IMR-90 (cell line): ENCODE results near the gene PGS1. TPM values are rescaled to one million over a fixed set of nuclear protein-coding genes. Genes with fewer than 3 reads are reported as not detected.
A peak's percentile ranks its signal among the peaks of the same experiment; 100 is the strongest.

ENCODE experiments used
- ATAC-seq: fragments of 200-7000 bp; cut with Tn5 transposase; 2 replicates; pipeline ENCODE4 v1.9.1; 2020; ENCODE audit warnings: low read depth, mild to moderate bottlenecking, moderate library complexity
- BruUV-seq: library from RNA; stranded (reverse); fragments of 400-500 nt; replicated peaks from 2 replicates; lab custom pipeline; 2021; lab: Mats Ljungman, UMichigan
- CTCF ChIA-PET: fragments of 300-600 bp; formaldehyde crosslinking; extraction: SDS; loops from one replicate; lab custom pipeline; 2021; ENCODE audit warnings: antibody characterized with exemption; lab: Yijun Ruan, JAX
- POLR2A ChIA-PET: fragments of 300-600 bp; sonication (Branson Sonifier 250); formaldehyde crosslinking; loops from one replicate; lab custom pipeline; 2022; ENCODE audit warnings: antibody characterized with exemption; ENCODE audit not compliant: unreplicated experiment; lab: Charles Lee
- DNase-seq: peaks from one replicate; pipeline ENCODE4 v3.0.0; 2013
- H2AFZ ChIP-seq: replicated peaks from 2 replicates; pipeline ENCODE3; 2013; ENCODE audit warnings: low read length, mild to moderate bottlenecking; ENCODE audit not compliant: poor library complexity
- H2AK5ac ChIP-seq: 2 replicates; pipeline ENCODE4 v1.6.1; 2013; ENCODE audit warnings: low read depth, low read length, inconsistent platforms
- H2AK9ac ChIP-seq: replicated peaks from 2 replicates; pipeline ENCODE3; 2013; ENCODE audit warnings: mild to moderate bottlenecking, low read depth, low read length, moderate library complexity; ENCODE audit not compliant: poor library complexity
- H2BK120ac ChIP-seq: 2 replicates; pipeline ENCODE4 v1.6.1; 2013; ENCODE audit warnings: low read depth, low read length, inconsistent platforms
- H2BK15ac ChIP-seq: 3 replicates; pipeline ENCODE4 v1.6.1; 2013; ENCODE audit warnings: low read depth, low read length, inconsistent platforms
- H2BK20ac ChIP-seq: 2 replicates; pipeline ENCODE4 v1.6.1; 2013; ENCODE audit warnings: low read depth, mild to moderate bottlenecking, inconsistent platforms, low read length, moderate library complexity
- H2BK5ac ChIP-seq: 2 replicates; pipeline ENCODE4 v1.6.1; 2013; ENCODE audit warnings: mild to moderate bottlenecking, low read depth, low read length, inconsistent platforms; ENCODE audit not compliant: poor library complexity, severe bottlenecking
- H3K14ac ChIP-seq: replicated peaks from 2 replicates; pipeline ENCODE4 v1.6.1; 2013; ENCODE audit warnings: low read depth, low read length, inconsistent platforms
- H3K18ac ChIP-seq: 2 replicates; pipeline ENCODE4 v1.6.1; 2013; ENCODE audit warnings: low read depth, low read length, control low read depth
- H3K23ac ChIP-seq: 2 replicates; pipeline ENCODE4 v1.6.1; 2013; ENCODE audit warnings: low read depth, low read length, inconsistent platforms
- H3K27ac ChIP-seq: 2 replicates; pipeline ENCODE4 v1.5.1; 2013; ENCODE audit warnings: mild to moderate bottlenecking, control low read depth, low read length; ENCODE audit not compliant: insufficient read depth
- H3K27me3 ChIP-seq: 2 replicates; pipeline ENCODE4 v1.6.1; 2013; ENCODE audit warnings: low read length; ENCODE audit not compliant: control insufficient read depth, insufficient read depth
- H3K36me3 ChIP-seq: 2 replicates; pipeline ENCODE4 v1.6.1; 2013; ENCODE audit warnings: low read length, mixed read lengths; ENCODE audit not compliant: control insufficient read depth, insufficient read depth
- H3K4ac ChIP-seq: 2 replicates; pipeline ENCODE4 v1.6.1; 2013; ENCODE audit warnings: low read depth, low read length, inconsistent platforms
- H3K4me1 ChIP-seq: 2 replicates; pipeline ENCODE4 v1.6.1; 2013; ENCODE audit warnings: low read length, mixed read lengths; ENCODE audit not compliant: control insufficient read depth, insufficient read depth
- H3K4me2 ChIP-seq: 2 replicates; pipeline ENCODE4 v1.6.1; 2013; ENCODE audit warnings: low read depth, mild to moderate bottlenecking, control low read depth, low read length, moderate library complexity
- H3K4me3 ChIP-seq: 2 replicates; pipeline ENCODE4 v1.5.1; 2013; ENCODE audit warnings: low read depth, mild to moderate bottlenecking, control low read depth, low read length, moderate library complexity; ENCODE audit not compliant: insufficient read depth
- H3K56ac ChIP-seq: 2 replicates; pipeline ENCODE4 v1.6.1; 2013; ENCODE audit warnings: low read length, inconsistent platforms; ENCODE audit not compliant: insufficient read depth; ENCODE audit errors: extremely low read depth
- H3K79me1 ChIP-seq, 2 experiments: 2 replicates each; pipeline ENCODE4 v1.6.1; 2013; ENCODE audit warnings: low read length in 2 of 2, inconsistent platforms in 1 of 2, low read depth in 1 of 2
- H3K9ac ChIP-seq: 2 replicates; pipeline ENCODE4 v1.6.1; 2013; ENCODE audit warnings: low read depth, low read length, control low read depth
- H3K9me1 ChIP-seq: 2 replicates; pipeline ENCODE4 v1.6.1; 2013; ENCODE audit warnings: low read length, inconsistent platforms; ENCODE audit not compliant: insufficient read depth
- H3K9me3 ChIP-seq: 2 replicates; pipeline ENCODE4 v1.6.1; 2013; ENCODE audit warnings: low read length; ENCODE audit not compliant: control insufficient read depth, insufficient read depth
- H4K20me1 ChIP-seq: 2 replicates; pipeline ENCODE4 v1.6.1; 2013; ENCODE audit warnings: low read length, inconsistent platforms; ENCODE audit not compliant: insufficient read depth
- H4K5ac ChIP-seq: 2 replicates; pipeline ENCODE4 v1.6.1; 2013; ENCODE audit warnings: mild to moderate bottlenecking, low read depth, low read length, control low read depth
- H4K8ac ChIP-seq, 2 experiments: 2 replicates each; pipeline ENCODE4 v1.6.1; 2013; ENCODE audit warnings: low read depth in 2 of 2, low read length in 2 of 2, control low read depth in 1 of 2, inconsistent platforms in 1 of 2
- H4K91ac ChIP-seq: 2 replicates; pipeline ENCODE4 v1.6.1; 2013; ENCODE audit warnings: low read depth, low read length, inconsistent platforms; ENCODE audit not compliant: insufficient read depth
- MAZ ChIP-seq: IDR thresholded peaks from 2 replicates; pipeline ENCODE4 v1.6.1; 2012; ENCODE audit warnings: low read depth, mild to moderate bottlenecking, low read length, improper control_type of control experiment, moderate library complexity, borderline replicate concordance
- WGBS, 2 experiments: methylation state at CpG; one replicate each; pipeline versions ENCODE4 v1.1.5 to v1.1.7; 2013; ENCODE audit warnings: missing lambda C conversion rate in 2 of 2; ENCODE audit not compliant: insufficient read length in 1 of 2; ENCODE audit errors: extremely low coverage in 2 of 2; 5-methylcytosine and 5-hydroxymethylcytosine counted together
- dilution Hi-C: fragments of 300-500 bp; cut with HindIII; formaldehyde crosslinking; loops from one replicate; pipeline ENCODE4 v1.14.3; 2018; ENCODE audit warnings: low sequenced_read_pairs; ENCODE audit not compliant: unreplicated experiment
- in situ Hi-C: fragments of 300-500 bp; cut with MboI; formaldehyde crosslinking; loops from 3 replicates; pipeline ENCODE4 v1.14.3; 2019; ENCODE audit warnings: low sequenced_read_pairs, inconsistent platforms, mixed read lengths
- intact Hi-C: fragments of 100-400 bp; cut with micrococcal nuclease; formaldehyde crosslinking; loops from 2 replicates; pipeline ENCODE4 v1.10.0; 2022
- polyA plus RNA-seq, 3 experiments: library from polyadenylated mRNA; depleted of rRNA; stranded (reverse); fragments of >200 nt; gene quantifications; 2 replicates each; pipeline ENCODE4 v1.2.3, GENCODE V29; 2012; ENCODE audit warnings: low replicate concordance in 1 of 3
- total RNA-seq: library from RNA; depleted of rRNA; stranded (reverse); fragments of >200 nt; gene quantifications from 2 replicates; pipeline ENCODE4 v1.2.3, GENCODE V29; 2012
- TF ChIP-seq, protein P1 (sequence below): fragments of 150-350 bp; IDR thresholded peaks from 2 replicates; pipeline ENCODE4 v1.6.1; 2016; ENCODE audit warnings: low read depth, mild to moderate bottlenecking, low read length, moderate library complexity, borderline replicate concordance
- TF ChIP-seq, protein P2 (sequence below): fragments of 150-350 bp; IDR thresholded peaks from 2 replicates; pipeline ENCODE4 v1.6.1; 2017; ENCODE audit warnings: mild to moderate bottlenecking, antibody characterized with exemption, low read length, low read depth

Gene PGS1
- total and polyA plus RNA-seq, 2 of the 4 experiments (the other 2 are of a cell fraction), result 18.5 to 43.2 TPM

DNA sequence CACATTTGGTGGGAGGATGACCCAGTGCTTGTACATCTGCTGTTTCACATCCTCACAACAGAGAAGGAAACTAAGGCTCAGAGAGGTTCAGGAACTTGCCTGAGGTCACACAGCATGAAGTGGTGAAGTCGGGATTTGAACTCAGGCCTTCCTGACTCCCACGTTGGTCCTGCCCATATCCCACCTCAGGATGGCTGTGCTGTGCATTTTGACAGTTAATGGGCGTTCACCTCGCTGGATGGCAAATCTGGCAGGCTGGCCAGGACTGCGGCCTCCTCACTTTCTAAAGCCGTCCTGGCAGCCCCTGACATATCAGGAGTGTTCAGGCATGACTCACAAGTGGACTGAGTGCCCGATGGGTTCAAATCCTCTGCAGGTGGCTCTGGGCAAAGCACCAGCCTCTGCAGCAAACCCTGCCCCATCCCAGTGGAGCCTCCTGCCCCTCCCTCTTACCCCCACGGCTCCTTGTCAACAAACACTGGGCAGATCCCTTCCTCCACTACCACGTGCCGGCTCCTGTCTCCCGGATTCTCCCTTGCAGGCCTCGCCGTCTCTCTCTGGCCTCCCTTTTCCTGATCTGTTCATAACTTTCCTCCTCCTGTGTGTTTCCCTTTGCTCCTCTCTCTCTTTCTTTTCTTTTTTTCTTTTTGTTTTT, 47.8 kb upstream of the PGS1 start:
- Histone ChIP-seq H3K23ac (peak overlapping the region; percentile 59), H3K9me3 (no peaks in the 10 kb centered on the region), H3K4me1 (peaks cover 29% of the 10 kb centered on the region), H3K27ac (peak overlapping the region; percentile 5; the same call in 1 of the 2 replicates), H3K36me3 (no peaks in the 10 kb centered on the region), H3K4ac (peak overlapping the region; percentile 81), H2BK15ac (peak overlapping the region; percentile 95), H4K8ac (peak overlapping the region in 1 of 2 experiments; percentile 50), H3K18ac (peak overlapping the region; percentile 8), H3K4me2 (no peak overlapping the region), H2BK120ac (peak overlapping the region; percentile 86), H2AFZ (peak overlapping the region; percentile 60), H3K14ac (peak overlapping the region; percentile 76; the same call in 1 of the 2 replicates), H2BK5ac (peak overlapping the region; percentile 2), H3K9me1 (peaks cover 25% of the 10 kb centered on the region), H4K20me1 (no peaks in the 10 kb centered on the region), H3K56ac (no peak overlapping the region), H2AK5ac (peak overlapping the region; percentile 96), H3K79me1 (peaks cover 0 to 9% of the 10 kb centered on the region in 2 experiments; a peak in 1 of 4 replicates), H2BK20ac (peak overlapping the region; percentile 90), H4K91ac (peak overlapping the region; percentile 83), H3K4me3 (no peak overlapping the region), H4K5ac (peak overlapping the region; percentile 47; the same call in 1 of the 2 replicates), H3K9ac (no peak overlapping the region), H3K27me3 (no peaks in the 10 kb centered on the region), H2AK9ac (peak overlapping the region; percentile 94)
- TF ChIP-seq MAZ, result peak; percentile 50; the same call in 1 of the 2 replicates
- TF ChIP-seq, protein P1, sequence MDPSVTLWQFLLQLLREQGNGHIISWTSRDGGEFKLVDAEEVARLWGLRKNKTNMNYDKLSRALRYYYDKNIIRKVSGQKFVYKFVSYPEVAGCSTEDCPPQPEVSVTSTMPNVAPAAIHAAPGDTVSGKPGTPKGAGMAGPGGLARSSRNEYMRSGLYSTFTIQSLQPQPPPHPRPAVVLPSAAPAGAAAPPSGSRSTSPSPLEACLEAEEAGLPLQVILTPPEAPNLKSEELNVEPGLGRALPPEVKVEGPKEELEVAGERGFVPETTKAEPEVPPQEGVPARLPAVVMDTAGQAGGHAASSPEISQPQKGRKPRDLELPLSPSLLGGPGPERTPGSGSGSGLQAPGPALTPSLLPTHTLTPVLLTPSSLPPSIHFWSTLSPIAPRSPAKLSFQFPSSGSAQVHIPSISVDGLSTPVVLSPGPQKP, result no peak
- TF ChIP-seq, protein P2, sequence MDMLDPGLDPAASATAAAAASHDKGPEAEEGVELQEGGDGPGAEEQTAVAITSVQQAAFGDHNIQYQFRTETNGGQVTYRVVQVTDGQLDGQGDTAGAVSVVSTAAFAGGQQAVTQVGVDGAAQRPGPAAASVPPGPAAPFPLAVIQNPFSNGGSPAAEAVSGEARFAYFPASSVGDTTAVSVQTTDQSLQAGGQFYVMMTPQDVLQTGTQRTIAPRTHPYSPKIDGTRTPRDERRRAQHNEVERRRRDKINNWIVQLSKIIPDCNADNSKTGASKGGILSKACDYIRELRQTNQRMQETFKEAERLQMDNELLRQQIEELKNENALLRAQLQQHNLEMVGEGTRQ, result peak; percentile 12; the same call in 1 of the 2 replicates
- POLR2A ChIA-PET, result no interaction called here
- dilution Hi-C loops, result no loop called here
- CTCF ChIA-PET, result interaction anchor here (0.7 kb wide), 1 partner anchor 43 kb away, joined by 3 read pairs; no protein-coding TSS in a partner anchor
- no TSS peak for BruUV-seq
- intact Hi-C loops, result loop anchor here (2.0 kb wide), 1 partner anchor 20 kb away; no protein-coding TSS in a partner anchor
- in situ Hi-C loops, result no loop called here
- DNase-seq (no peak), ATAC-seq (no peak)
- 77% methylated on average over 8 of the region's 13 CpGs; no CpG with 5 or more reads in 1 of the 2 experiments for WGBS, 2 experiments
